Activated B cell treated with CpG ODN at 0.5 μM for 24 hours (primary cell): ENCODE measurements around the gene ARL16. TPM values are rescaled to one million over a fixed set of nuclear protein-coding genes. Genes with fewer than 3 reads are reported as not detected.

Experiments used
- ATAC-seq: fragments of 200-7000 bp; cut with Tn5 transposase; one replicate; pipeline ENCODE4 v1.10.0; 2021; ENCODE audit warnings: low read depth, mild to moderate bottlenecking, moderate library complexity
- CTCF ChIA-PET: fragments of 350-600 bp; sonication (Branson Sonifier 250); formaldehyde crosslinking; loops from one replicate; lab custom pipeline; 2021; ENCODE audit warnings: antibody characterized with exemption; lab: Charles Lee
- POLR2A ChIA-PET: fragments of 350-600 bp; sonication (Branson Sonifier 250); formaldehyde crosslinking; loops from one replicate; lab custom pipeline; 2021; ENCODE audit warnings: antibody characterized with exemption; lab: Charles Lee
- DNase-seq: peaks from one replicate; pipeline ENCODE4 v3.0.0; 2022
- H3K27ac Mint-ChIP-seq: one replicate; pipeline ENCODE4 v1.8.0; 2020; ENCODE audit warnings: mixed read lengths
- H3K27me3 Mint-ChIP-seq: one replicate; pipeline ENCODE4 v1.8.0; 2021; ENCODE audit warnings: mixed read lengths
- H3K36me3 Mint-ChIP-seq: one replicate; pipeline ENCODE4 v1.8.0; 2021; ENCODE audit warnings: low read depth, mixed read lengths
- H3K4me1 Mint-ChIP-seq: one replicate; pipeline ENCODE4 v1.8.0; 2021; ENCODE audit warnings: mixed read lengths
- H3K4me3 Mint-ChIP-seq: one replicate; pipeline ENCODE4 v1.8.0; 2020; ENCODE audit warnings: mild to moderate bottlenecking, mixed read lengths
- H3K9me3 Mint-ChIP-seq: one replicate; pipeline ENCODE4 v1.8.0; 2020; ENCODE audit warnings: mixed read lengths
- intact Hi-C: fragments of 100-400 bp; cut with micrococcal nuclease; formaldehyde crosslinking; loops from one replicate; pipeline ENCODE4 v1.15.1; 2024
- total RNA-seq: library from RNA; stranded (reverse); gene quantifications from 2 replicates; pipeline ENCODE4 v1.2.3, GENCODE V29; 2022
- TF ChIP-seq, protein P1 (sequence below): fragments of 200-600 bp; IDR thresholded peaks from one replicate; pipeline ENCODE4 v1.8.0; 2022; ENCODE audit warnings: antibody characterized with exemption, mild to moderate bottlenecking

The ARL16 gene
- total RNA-seq, 1 donor from 2014 or later: 33.3 TPM

DNA sequence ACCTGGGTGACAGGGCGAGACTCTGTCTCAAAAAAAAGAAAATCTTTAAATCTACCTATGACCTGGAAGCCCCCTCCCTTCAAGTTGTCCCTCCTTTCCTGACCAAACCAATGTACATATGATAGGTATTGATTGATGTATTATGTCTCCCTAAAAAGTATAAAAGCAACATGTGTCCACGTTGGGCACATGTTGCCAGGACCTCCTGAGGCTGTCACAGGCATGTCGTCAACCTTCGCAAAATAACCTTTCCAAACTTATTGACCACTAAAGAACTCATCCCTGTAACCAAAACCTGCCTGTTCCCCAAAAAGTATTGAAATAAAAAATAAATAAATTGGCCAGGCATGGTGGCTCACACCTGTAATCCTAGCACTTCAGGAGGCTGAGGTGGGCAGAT lies 21.6 kb downstream of the ARL16 start:
- ChIA-PET CTCF (no interaction called here), POLR2A (no interaction called here)
- H3K4me3 Mint-ChIP-seq: no peak overlapping the region
- ATAC-seq: no peak
- no peaks in the 10 kb centered on the region for H3K27me3 Mint-ChIP-seq
- DNase-seq: no peak
- H3K4me1 Mint-ChIP-seq: peaks cover 14% of the 10 kb centered on the region
- peaks cover 7% of the 10 kb centered on the region for H3K36me3 Mint-ChIP-seq
- intact Hi-C loops: no loop called here
- H3K27ac Mint-ChIP-seq: no peak overlapping the region
- TF ChIP-seq, protein P1, sequence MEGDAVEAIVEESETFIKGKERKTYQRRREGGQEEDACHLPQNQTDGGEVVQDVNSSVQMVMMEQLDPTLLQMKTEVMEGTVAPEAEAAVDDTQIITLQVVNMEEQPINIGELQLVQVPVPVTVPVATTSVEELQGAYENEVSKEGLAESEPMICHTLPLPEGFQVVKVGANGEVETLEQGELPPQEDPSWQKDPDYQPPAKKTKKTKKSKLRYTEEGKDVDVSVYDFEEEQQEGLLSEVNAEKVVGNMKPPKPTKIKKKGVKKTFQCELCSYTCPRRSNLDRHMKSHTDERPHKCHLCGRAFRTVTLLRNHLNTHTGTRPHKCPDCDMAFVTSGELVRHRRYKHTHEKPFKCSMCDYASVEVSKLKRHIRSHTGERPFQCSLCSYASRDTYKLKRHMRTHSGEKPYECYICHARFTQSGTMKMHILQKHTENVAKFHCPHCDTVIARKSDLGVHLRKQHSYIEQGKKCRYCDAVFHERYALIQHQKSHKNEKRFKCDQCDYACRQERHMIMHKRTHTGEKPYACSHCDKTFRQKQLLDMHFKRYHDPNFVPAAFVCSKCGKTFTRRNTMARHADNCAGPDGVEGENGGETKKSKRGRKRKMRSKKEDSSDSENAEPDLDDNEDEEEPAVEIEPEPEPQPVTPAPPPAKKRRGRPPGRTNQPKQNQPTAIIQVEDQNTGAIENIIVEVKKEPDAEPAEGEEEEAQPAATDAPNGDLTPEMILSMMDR: no peak
- no peaks in the 10 kb centered on the region for H3K9me3 Mint-ChIP-seq

DNA sequence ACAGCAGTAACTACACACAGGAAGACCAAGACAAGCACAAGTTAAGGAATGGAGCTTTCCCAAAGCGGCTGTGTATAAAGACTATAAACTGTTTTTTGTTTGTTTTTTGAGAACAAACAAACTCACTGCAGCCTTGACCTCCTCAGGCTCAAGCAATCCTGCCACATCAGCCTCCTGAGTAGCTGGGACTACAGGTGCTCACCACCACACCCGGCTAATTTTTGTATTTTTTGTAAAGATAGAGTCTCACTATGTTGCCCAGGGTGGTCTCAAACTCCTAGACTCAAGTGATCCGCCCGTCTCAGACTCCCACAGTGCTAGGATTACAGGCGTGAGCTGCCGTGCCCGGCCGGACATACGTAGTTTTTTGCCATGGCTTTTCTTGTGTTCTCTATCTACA lies 23.2 kb downstream of the ARL16 start:
- Mint-ChIP-seq H3K27me3 (no peaks in the 10 kb centered on the region), H3K9me3 (no peaks in the 10 kb centered on the region), H3K4me3 (no peak overlapping the region), H3K4me1 (peaks cover 5% of the 10 kb centered on the region), H3K27ac (no peak overlapping the region), H3K36me3 (peaks cover 3% of the 10 kb centered on the region)
- POLR2A ChIA-PET: no interaction called here
- ATAC-seq: no peak
- intact Hi-C loops: no loop called here
- TF ChIP-seq, protein P1: no peak
- CTCF ChIA-PET: no interaction called here
- no peak for DNase-seq

DNA sequence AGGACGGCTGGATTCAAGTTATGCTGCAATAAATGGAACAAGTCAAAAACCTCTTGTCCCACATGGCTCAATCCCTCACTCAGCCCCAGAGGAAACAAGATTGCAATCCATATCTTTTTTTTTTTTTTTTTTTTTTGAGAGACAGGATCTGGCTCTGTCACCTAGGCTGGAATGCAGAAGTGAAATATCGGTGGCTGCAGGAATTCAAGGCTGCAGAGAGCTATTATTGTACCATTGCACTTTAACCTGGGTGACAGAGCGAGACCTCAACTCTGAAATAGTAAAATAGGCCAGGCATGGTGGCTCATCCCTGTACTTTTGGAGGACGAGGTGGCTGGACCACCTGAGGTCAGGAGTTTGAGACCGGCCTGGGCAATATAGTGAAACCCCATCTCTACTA lies 24.6 kb downstream of the ARL16 start:
- H3K4me1 Mint-ChIP-seq: peaks cover 3% of the 10 kb centered on the region
- no peaks in the 10 kb centered on the region for H3K9me3 Mint-ChIP-seq
- intact Hi-C loops: no loop called here
- H3K4me3 Mint-ChIP-seq: no peak overlapping the region
- no peak for ATAC-seq
- no peak overlapping the region for H3K27ac Mint-ChIP-seq
- POLR2A ChIA-PET: interaction anchor here (0.6 kb wide), 1 partner anchor 12 kb away, joined by 8 read pairs; no protein-coding TSS in a partner anchor
- no peaks in the 10 kb centered on the region for H3K36me3 Mint-ChIP-seq
- H3K27me3 Mint-ChIP-seq: no peaks in the 10 kb centered on the region
- no peak for DNase-seq
- CTCF ChIA-PET: no interaction called here
- TF ChIP-seq, protein P1: no peak

DNA sequence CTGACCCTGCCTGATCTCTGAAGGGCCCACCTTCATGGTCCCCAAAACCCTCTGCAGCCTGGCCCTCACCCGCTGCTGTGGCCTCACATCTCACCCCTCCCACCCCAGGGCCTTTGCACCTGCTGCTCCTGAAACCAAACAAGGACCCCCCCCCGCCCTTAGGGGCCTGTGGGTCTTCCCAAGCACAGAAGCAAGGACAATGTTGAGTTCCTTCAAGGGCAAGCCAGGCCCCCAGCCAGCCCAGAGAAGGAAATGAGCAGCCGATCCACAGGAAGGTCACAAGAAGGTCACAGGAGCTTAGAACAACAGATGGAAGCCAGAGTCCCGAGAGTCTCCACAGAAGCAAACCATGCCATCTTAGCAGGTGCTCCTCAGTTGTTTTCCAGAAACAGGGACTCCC lies 26.8 kb downstream of the ARL16 start:
- TF ChIP-seq, protein P1: no peak
- no peak for ATAC-seq
- peaks cover 5% of the 10 kb centered on the region for H3K27me3 Mint-ChIP-seq
- CTCF ChIA-PET: interaction anchor here (1.2 kb wide), 1 partner anchor 172 kb away, joined by 3 read pairs; no protein-coding TSS in a partner anchor
- DNase-seq: no peak
- H3K4me3 Mint-ChIP-seq: no peak overlapping the region
- H3K4me1 Mint-ChIP-seq: peaks cover 18% of the 10 kb centered on the region
- H3K36me3 Mint-ChIP-seq: no peaks in the 10 kb centered on the region
- H3K27ac Mint-ChIP-seq: no peak overlapping the region
- H3K9me3 Mint-ChIP-seq: no peaks in the 10 kb centered on the region
- intact Hi-C loops: no loop called here
- POLR2A ChIA-PET: interaction anchor here (1.6 kb wide), 1 partner anchor 10 kb away, joined by 4 read pairs; the partner anchor contains the start of genes CCDC137 and OXLD1

DNA sequence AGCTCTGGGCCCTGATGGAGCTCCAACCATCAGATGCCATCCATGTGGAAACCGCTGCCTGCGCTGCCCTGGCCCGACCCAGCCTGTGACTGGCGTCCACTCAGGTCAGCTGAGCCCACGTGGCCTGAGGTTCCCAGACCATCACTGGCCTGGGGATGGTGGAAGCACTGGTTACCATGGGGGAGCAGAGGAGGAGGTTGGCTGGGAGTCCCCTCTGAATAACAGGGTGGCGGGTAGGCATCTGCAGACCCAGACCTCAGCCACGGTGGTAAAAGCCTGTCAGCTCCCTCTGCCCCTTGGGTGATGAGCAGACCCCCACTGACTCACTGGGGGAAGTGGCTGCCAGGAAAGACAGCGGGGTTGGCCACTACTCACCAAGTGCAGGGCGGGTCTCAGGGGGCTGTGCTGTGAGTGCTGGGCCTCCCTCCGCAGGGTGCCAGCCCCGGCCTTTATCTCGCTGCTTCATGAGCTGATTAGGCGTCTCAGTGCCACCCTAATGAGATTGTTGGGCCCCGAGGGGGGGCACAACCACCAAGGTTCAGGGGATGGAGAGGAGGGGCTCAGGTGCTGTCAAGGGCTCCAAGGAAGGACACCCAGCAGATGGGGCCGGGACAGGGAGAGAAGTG lies 27.4 kb downstream of the ARL16 start, which contains the start of gene PDE6G:
PDE6G (minus strand) TSS at position 425 of the 626 bp plus-strand sequence. CDS start 3,237 bp downstream, outside the sequence.
- Mint-ChIP-seq H3K4me3 (no peak within 1 kb of the TSS), H3K9me3 (no peaks in the 10 kb centered on the region), H3K27me3 (peaks cover 9% of the 10 kb centered on the region), H3K4me1 (peaks cover 19% of the 10 kb centered on the region), H3K27ac (no peak within 1 kb of the TSS), H3K36me3 (no peaks in the 10 kb centered on the region)
- CTCF ChIA-PET: interaction anchor here (0.5 to 1.2 kb wide), 2 partner anchors 23 to 172 kb away, joined by 3 read pairs; no protein-coding TSS in a partner anchor
- POLR2A ChIA-PET: interaction anchor here (0.5 to 1.6 kb wide), 2 partner anchors 10 to 80 kb away, joined by 3 to 4 read pairs; partner anchors contain the start of genes CCDC137 and OXLD1
- DNase-seq: no peak
- no peak for ATAC-seq
- intact Hi-C loops: no loop called here
- TF ChIP-seq, protein P1: no peak
